NT2/D1 (cell line): Measurements from ENCODE around the gene WAPL.

Source experiments
- SUZ12 ChIP-seq: IDR thresholded peaks from 2 replicates; pipeline ENCODE4 v1.6.1; 2011; ENCODE audit not compliant: insufficient read length, insufficient read depth; ENCODE audit errors: extremely low read depth
- ZNF274 ChIP-seq: IDR thresholded peaks from 2 replicates; pipeline ENCODE4 v1.6.1; 2011; ENCODE audit warnings: mild to moderate bottlenecking, low read depth, low read length

GRCh38 chr10:86388119-86388704, 133.4 kb downstream of the WAPL start:
- TF ChIP-seq SUZ12 (no peak), ZNF274 (no peak)
